SU-DHL-6 (cell line): ENCODE measurements around the gene TEKTIP1.

Source experiments
- CTCF ChIP-seq: fragments of 200-600 bp; sonication (generic); IDR thresholded peaks from one replicate; pipeline ENCODE4 v1.5.1; 2017; ENCODE audit warnings: antibody characterized with exemption, mild to moderate bottlenecking, low read length, moderate library complexity; ENCODE audit not compliant: insufficient read depth, poor library complexity, severe bottlenecking
- EZH2phosphoT487 ChIP-seq: fragments of 200-600 bp; sonication (generic), shearing (Covaris generic); conservative IDR thresholded peaks from 2 replicates; pipeline ENCODE4 v1.6.1; 2018; ENCODE audit warnings: mild to moderate bottlenecking, antibody characterized with exemption, low read length, moderate library complexity, mixed read lengths

- no peak for TF ChIP-seq CTCF
- TF ChIP-seq EZH2phosphoT487 = no peak
These were observed 54.2 kb downstream of the TEKTIP1 start for GRCh38 chr19:3593156-3593555.
